ENCODE results near the gene WDR27.

Gene WDR27

GRCh38 chr6:169625376-169625775 lies 76.5 kb downstream of the WDR27 start:
- Histone ChIP-seq H3K4me1 (ENCODE audit: control insufficient read depth, insufficient read depth, low read length) (no peaks in the 10 kb centered on the region), H3K27ac (ENCODE audit: extremely low read depth, low read depth, low read length) (no peak overlapping the region), H3K4me3 (ENCODE audit: low read depth, low read length) (no peak overlapping the region), H3K9me3 (ENCODE audit: control insufficient read depth, insufficient read depth, low read depth, low read length) (no peaks in the 10 kb centered on the region), H3K36me3 (ENCODE audit: control insufficient read depth in 2 of 2, insufficient read depth in 1 of 2, low read length in 2 of 2) (peaks cover 0 to 41% of the 10 kb centered on the region in 2 experiments; a peak in 1 of 3 replicates)
- CTCF ChIA-PET = no interaction called here
- TF ChIP-seq KLF7 (tag by site-specific recombination; IDR thresholded peaks at IDR 0.05; ENCODE audit: borderline replicate concordance) (no peak), ZNF174 (tag by site-specific recombination; IDR thresholded peaks at IDR 0.05) (no peak), GFI1B (tag by site-specific recombination; IDR thresholded peaks at IDR 0.05) (no peak), ZNF132 (tag by site-specific recombination; IDR thresholded peaks at IDR 0.05; ENCODE audit: borderline replicate concordance) (no peak), ZNF670 (tag by site-specific recombination; IDR thresholded peaks at IDR 0.05; ENCODE audit: low read depth) (no peak), KLF17 (tag by site-specific recombination; IDR thresholded peaks at IDR 0.05) (no peak), ZNF692 (tag by site-specific recombination; IDR thresholded peaks at IDR 0.05) (no peak), ZNF76 (tag by site-specific recombination; IDR thresholded peaks at IDR 0.05; ENCODE audit: borderline replicate concordance, low read depth) (no peak), ZNF366 (tag by site-specific recombination; conservative IDR thresholded peaks at IDR 0.05) (no peak)
- POLR2A ChIA-PET = no interaction called here

- CTCF ChIA-PET = interaction anchor here (0.7 kb wide), 1 partner anchor 668 kb away, joined by 3 read pairs; no protein-coding TSS in a partner anchor
Measured at GRCh38 chr6:169624785-169625184, 77.0 kb downstream of the WDR27 start.

More at GRCh38 chr6:169624785-169625184, 77.0 kb downstream of the WDR27 start:
- Histone ChIP-seq H3K27ac (ENCODE audit: extremely low read depth, low read depth, low read length) (no peak overlapping the region), H3K9me3 (ENCODE audit: control insufficient read depth, insufficient read depth, low read depth, low read length) (no peaks in the 10 kb centered on the region), H3K4me1 (ENCODE audit: control insufficient read depth, insufficient read depth, low read length) (no peaks in the 10 kb centered on the region), H3K4me3 (ENCODE audit: low read depth, low read length) (no peak overlapping the region), H3K36me3 (ENCODE audit: control insufficient read depth in 2 of 2, insufficient read depth in 1 of 2, low read length in 2 of 2) (peaks cover 0 to 41% of the 10 kb centered on the region in 2 experiments; a peak in 1 of 3 replicates)
- TF ChIP-seq ZNF362 (tag by site-specific recombination; IDR thresholded peaks at IDR 0.05) (no peak), ZNF37A (tag by site-specific recombination; IDR thresholded peaks at IDR 0.05) (no peak), ZNF776 (tag by site-specific recombination; IDR thresholded peaks at IDR 0.05; ENCODE audit: borderline replicate concordance) (no peak), ZSCAN4 (tag by site-specific recombination; IDR thresholded peaks at IDR 0.05) (no peak), ZFHX2 (tag by site-specific recombination; conservative IDR thresholded peaks at IDR 0.05) (no peak), ZNF248 (tag by site-specific recombination; IDR thresholded peaks at IDR 0.05) (no peak), ZNF223 (tag by site-specific recombination; IDR thresholded peaks at IDR 0.05) (no peak), ZNF214 (tag by site-specific recombination; IDR thresholded peaks at IDR 0.05; ENCODE audit: borderline replicate concordance) (no peak), ZNF449 (tag by site-specific recombination; IDR thresholded peaks at IDR 0.05) (no peak)
- POLR2A ChIA-PET = no interaction called here

All from HEK293 (cell line).